Hematopoietic multipotent progenitor cell treated with erythropoietin and hydrocortisone succinate and interleukin-3 and kit ligand, for 17 days (in vitro differentiated cells): Measurements from ENCODE around the gene SMIM20.
"Not testable (repeated sequence)": the region's sequence is repeated elsewhere in the genome, so short reads cannot be mapped to it uniquely, and the experiment has no call there.

Experiments
- DNase-seq: peaks from one replicate; pipeline ENCODE4 v3.0.0-alpha.2; 2015; ENCODE audit warnings: low spot score

Gene SMIM20

DNA sequence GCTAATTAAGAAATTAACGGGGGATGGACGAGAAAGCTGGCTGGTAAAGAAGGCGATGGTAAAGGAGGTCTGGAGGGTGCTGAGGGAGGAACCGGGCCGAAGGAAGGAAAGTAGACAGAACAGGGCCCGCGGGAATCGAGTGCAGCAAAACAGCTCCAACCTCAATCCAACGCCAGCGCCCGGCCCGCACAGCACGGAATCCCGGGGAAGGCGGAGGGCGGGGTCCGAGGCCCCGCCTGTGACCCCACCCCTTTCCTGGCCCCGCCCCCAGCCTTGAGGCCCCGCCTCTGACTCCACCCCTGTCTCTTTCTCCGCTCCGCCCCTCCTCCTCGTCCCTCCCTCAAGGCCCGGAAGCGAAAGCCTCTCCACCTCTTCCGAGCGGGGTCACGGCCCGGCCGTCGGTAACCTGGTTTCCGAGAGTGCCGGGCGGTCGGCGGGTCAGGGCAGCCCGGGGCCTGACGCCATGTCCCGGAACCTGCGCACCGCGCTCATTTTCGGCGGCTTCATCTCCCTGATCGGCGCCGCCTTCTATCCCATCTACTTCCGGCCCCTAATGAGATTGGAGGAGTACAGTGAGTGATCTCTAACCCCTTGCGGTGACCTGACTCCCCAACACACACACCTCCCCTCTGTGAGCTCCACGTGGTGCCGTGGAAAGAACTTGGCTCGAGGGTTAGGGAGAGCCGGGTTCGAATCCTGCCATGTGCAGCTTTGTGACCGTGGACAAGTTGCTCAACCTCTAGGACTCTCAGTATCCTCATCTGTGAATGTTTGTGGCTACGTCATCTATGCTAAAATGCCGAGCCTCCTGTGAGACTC lies at the start of gene SMIM20:
Gene SMIM20, plus strand, starts transcription at position 370 of the 819 bp plus-strand sequence. Its CDS starts 94 bp downstream, at position 464.
- peak; percentile 88 for DNase-seq

DNA sequence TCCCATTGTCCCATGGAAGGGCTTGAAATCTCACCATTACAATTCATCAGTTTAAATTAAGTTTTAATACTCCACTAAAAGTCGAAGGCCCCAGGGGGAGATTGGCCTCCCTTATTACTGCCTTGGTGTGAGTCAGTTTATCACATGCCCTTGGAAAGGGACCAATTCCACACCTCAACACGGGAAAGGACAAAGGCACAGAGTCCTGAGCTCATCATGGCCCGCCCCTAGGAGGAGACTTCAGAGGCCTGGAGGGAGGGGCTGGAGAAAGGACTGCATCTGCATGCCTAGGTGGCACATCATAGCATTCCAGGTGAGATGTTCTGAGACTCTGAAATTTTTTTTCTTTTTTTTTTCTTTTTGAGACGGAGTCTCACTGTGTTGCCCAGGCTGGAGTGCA lies 48.4 kb upstream of the SMIM20 start:
- no peak for DNase-seq

DNA sequence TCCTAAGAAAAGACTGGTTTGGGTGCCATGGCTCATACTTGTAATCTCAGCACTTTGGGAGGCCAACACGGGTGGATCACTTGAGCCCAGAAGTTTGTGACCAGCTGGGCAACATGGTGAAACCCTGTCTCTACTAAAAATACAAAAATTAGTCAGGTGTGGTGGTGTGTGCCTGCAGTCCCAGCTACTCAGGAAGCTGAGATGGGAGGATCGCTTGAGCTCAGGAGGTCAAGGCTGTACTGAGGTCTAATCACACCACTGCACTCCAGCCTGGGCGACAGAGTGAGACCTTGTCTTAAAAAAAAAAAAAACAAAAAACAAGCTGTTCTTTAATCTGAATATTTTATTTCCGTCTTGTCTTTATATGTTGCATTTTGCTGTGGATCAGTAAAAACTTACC lies 47.6 kb upstream of the SMIM20 start:
- DNase-seq: not testable (repeated sequence)

- DNase-seq: no peak
Measured at GRCh38 chr4:25867781-25868294, 46.2 kb upstream of the SMIM20 start.

DNA sequence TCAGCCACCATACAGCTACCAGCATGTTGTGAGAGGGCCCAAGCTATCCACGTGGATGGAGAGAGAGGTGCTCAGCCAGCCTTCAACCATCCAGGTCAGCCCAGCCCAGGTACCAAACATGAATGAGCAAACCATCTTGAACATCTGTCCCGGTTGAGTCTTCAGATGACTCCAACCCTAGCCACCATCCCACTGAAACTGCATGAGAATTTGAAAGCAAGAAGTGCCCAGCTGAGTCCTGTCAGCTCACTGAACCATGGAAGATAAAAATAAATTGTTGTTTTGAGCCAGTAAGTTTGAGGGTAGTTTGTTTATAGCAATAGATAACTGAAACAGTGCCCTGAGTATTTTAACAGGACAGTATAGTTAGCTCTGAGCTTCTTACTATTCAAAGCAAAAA lies 43.9 kb upstream of the SMIM20 start:
- no peak for DNase-seq

GRCh38 chr4:25872851-25873631 lies 41.0 kb upstream of the SMIM20 start:
- DNase-seq: no peak

- no peak for DNase-seq
Measured at GRCh38 chr4:25873632-25874129, 40.3 kb upstream of the SMIM20 start.

DNA sequence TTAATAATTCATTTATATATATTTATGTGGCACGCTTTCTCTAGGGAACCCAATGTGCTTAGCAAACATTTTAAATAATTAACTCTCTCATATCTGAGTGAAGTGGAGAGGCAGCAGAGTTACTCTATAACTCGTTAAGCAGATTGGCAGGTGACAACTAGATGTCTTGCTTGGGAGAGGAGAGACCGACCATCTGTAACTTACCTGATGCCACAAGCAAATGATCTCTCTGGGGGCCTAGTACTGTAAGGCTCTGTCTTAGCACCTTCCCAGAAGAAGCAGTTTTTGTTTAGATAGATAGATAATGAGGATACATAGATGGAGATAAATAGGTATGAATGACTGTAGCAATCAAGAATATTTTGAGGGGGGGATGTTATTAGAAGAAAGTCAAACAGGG lies 39.4 kb upstream of the SMIM20 start:
- no peak for DNase-seq

DNA sequence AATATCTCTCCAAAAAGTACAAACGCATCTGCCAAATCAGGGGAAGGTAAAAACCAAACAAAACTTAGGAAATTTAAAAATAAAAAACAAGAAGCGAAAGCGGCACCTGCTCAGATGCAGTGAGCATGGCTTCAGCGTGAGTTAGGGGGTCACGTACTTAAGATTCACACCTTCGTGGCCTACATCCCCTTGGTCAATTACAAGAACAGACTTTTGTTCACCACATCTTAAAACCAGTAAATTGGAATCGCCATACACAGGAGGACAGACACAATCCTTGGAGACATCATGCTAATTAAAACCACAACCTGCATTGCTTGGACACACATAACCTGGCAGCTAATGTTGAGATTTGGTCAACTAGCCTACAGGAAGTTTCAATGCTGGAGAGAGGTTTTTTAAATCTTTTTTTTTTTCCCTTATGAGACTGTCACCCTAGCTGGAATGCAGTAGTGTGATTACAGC lies 38.7 kb upstream of the SMIM20 start:
- DNase-seq: no peak

- DNase-seq: no peak
Measured at GRCh38 chr4:25878676-25879075, 35.3 kb upstream of the SMIM20 start.

DNA sequence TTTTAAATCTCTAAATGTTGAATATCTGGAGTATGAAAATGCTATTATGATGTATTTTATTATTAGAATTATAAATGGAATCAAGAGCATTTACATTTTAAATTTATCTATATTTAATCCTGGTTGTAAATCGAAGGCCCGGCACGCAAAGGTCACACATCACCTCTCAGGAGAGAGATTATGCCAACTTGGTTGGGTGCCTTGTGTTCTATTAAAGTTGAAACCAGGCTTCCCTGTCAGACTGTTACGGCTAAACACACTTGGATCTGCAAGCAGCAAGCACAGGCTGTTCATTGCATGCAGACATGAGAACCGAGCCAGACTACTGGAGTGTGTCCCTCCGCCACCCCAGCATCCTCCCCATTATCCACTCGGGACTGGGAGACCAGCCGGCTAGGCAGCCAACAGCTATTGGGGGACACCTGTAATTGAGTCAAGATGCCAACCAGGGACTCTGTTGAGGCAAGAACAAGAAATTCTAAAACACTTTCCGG lies 34.9 kb upstream of the SMIM20 start:
- no peak for DNase-seq

DNA sequence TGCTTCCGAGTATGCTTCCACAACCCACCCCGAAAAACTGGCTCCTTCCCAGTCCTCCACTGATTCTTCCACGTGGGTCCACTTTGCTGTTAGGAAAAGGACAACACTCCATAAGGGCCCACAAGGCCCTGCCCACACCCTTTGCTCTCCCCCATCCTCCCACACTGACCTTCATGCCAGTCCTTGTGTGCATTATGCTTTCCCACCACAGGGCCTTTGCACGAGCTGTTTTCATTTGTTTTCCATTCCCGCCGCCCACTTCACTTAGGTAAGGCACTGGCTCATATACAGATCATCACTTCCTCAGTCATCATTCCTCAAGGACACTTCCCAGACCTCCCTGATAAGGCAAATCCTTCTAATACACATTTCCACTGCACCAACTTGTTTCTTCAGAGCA lies 34.4 kb upstream of the SMIM20 start:
- no peak for DNase-seq

GRCh38 chr4:25879991-25880651 lies 33.9 kb upstream of the SMIM20 start:
- DNase-seq: no peak

GRCh38 chr4:25881193-25881592 lies 32.8 kb upstream of the SMIM20 start:
- no peak for DNase-seq

GRCh38 chr4:25882226-25882625 lies 31.8 kb upstream of the SMIM20 start:
- no peak for DNase-seq

DNA sequence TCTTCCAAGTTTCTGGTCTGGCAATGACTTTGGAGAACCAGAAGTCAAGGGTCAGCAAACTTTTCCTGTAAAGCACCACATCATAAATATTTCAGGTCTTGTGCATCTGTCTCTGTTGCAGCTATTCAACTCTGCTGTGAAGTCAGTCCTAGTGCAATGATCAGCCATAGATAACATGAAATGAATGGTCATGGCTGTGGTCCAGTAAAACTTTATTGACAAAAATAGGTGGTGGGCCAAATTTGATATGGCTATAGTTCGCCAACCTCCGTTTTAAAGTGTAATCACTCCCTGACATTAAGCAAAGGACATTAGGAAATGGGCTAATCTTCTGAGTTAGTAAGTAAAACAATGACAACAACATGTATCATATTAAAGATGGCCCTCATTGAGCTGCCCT lies 30.5 kb upstream of the SMIM20 start:
- DNase-seq: no peak

GRCh38 chr4:25884031-25884782 lies 29.8 kb upstream of the SMIM20 start:
- no peak for DNase-seq

DNA sequence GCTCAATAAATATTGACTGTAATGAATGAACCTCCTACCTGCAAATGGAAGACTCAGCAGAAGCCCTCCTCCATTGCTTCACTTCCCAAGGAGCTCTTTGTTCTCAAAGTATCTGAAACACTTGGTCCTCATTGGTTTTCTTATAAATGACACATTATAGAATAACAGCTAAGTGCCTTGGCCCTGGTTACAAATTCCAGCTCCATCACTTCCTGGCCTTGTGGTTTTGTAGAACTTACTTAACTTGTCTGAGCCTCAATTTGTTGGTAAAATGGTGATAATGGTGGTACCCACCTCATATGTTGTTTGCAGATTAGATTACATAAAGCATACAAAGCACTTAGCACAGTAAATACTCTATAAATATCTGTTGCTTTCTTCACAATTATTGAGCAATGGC lies 25.2 kb upstream of the SMIM20 start:
- DNase-seq: no peak

GRCh38 chr4:25889589-25890503 lies 24.2 kb upstream of the SMIM20 start:
- no peak for DNase-seq
